ENCODE measurements around the gene VAMP2.

The VAMP2 gene

GRCh38 chr17:8158267-8159031, 4.3 kb downstream of the VAMP2 start:
- H3K4me3 ChIP-seq (ENCODE audit: low read depth, low read length) = no peak overlapping the region
- peak; percentile 87 for TF ChIP-seq CTCF (IDR thresholded peaks at IDR 0.05; ENCODE audit: insufficient read depth, low read depth, low read length, missing control alignments)
- peak; percentile 91 for DNase-seq (ENCODE audit: low read depth)

- peak; percentile 100 for DNase-seq (ENCODE audit: low read depth)
- peak overlapping the region; percentile 65 for H3K4me3 ChIP-seq (ENCODE audit: low read depth, low read length)
- TF ChIP-seq CTCF (IDR thresholded peaks at IDR 0.05; ENCODE audit: insufficient read depth, low read depth, low read length, missing control alignments) = no peak
These were observed 6.3 kb downstream of the VAMP2 start for GRCh38 chr17:8156246-8156992.

GRCh38 chr17:8155996-8156245, 6.8 kb downstream of the VAMP2 start:
- DNase-seq (ENCODE audit: low read depth) = no peak
- peak overlapping the region; percentile 64 for H3K4me3 ChIP-seq (ENCODE audit: low read depth, low read length)
- TF ChIP-seq CTCF (IDR thresholded peaks at IDR 0.05; ENCODE audit: insufficient read depth, low read depth, low read length, missing control alignments) = no peak

GRCh38 chr17:8155231-8155995, 7.3 kb downstream of the VAMP2 start:
- peak overlapping the region; percentile 64 for H3K4me3 ChIP-seq (ENCODE audit: low read depth, low read length)
- no peak for DNase-seq (ENCODE audit: low read depth)
- no peak for TF ChIP-seq CTCF (IDR thresholded peaks at IDR 0.05; ENCODE audit: insufficient read depth, low read depth, low read length, missing control alignments)

GRCh38 chr17:8154608-8155155, 8.1 kb downstream of the VAMP2 start:
- no peak for DNase-seq (ENCODE audit: low read depth)
- TF ChIP-seq CTCF (IDR thresholded peaks at IDR 0.05; ENCODE audit: insufficient read depth, low read depth, low read length, missing control alignments) = no peak
- H3K4me3 ChIP-seq (ENCODE audit: low read depth, low read length) = peak overlapping the region; percentile 64

GRCh38 chr17:8153957-8154607, 8.7 kb downstream of the VAMP2 start:
- peak; percentile 81 for DNase-seq (ENCODE audit: low read depth)
- H3K4me3 ChIP-seq (ENCODE audit: low read depth, low read length) = peak overlapping the region; percentile 64
- TF ChIP-seq CTCF (IDR thresholded peaks at IDR 0.05; ENCODE audit: insufficient read depth, low read depth, low read length, missing control alignments) = no peak

All from GM12865 (cell line).